Measurements from ENCODE around the gene USP2. TPM values are rescaled to one million over a fixed set of nuclear protein-coding genes. Genes with fewer than 3 reads are reported as not detected.
A peak's percentile ranks its signal among the peaks of the same experiment; 100 is the strongest.

Gene USP2
- total RNA-seq, 1 donor from 2014 or later, result 5.1 TPM

GRCh38 chr11:119375337-119376196 lies 5.9 kb downstream of the USP2 start:
- Histone ChIP-seq H3K4me1 (peaks cover 37% of the 10 kb centered on the region), H3K9me3 (no peaks in the 10 kb centered on the region), H3K4me3 (no peak overlapping the region), H3K27ac (peak overlapping the region; percentile 31), H3K36me3 (no peaks in the 10 kb centered on the region), H3K27me3 (ENCODE audit: low read depth) (no peaks in the 10 kb centered on the region)
- TF ChIP-seq, protein P1, sequence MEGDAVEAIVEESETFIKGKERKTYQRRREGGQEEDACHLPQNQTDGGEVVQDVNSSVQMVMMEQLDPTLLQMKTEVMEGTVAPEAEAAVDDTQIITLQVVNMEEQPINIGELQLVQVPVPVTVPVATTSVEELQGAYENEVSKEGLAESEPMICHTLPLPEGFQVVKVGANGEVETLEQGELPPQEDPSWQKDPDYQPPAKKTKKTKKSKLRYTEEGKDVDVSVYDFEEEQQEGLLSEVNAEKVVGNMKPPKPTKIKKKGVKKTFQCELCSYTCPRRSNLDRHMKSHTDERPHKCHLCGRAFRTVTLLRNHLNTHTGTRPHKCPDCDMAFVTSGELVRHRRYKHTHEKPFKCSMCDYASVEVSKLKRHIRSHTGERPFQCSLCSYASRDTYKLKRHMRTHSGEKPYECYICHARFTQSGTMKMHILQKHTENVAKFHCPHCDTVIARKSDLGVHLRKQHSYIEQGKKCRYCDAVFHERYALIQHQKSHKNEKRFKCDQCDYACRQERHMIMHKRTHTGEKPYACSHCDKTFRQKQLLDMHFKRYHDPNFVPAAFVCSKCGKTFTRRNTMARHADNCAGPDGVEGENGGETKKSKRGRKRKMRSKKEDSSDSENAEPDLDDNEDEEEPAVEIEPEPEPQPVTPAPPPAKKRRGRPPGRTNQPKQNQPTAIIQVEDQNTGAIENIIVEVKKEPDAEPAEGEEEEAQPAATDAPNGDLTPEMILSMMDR (IDR thresholded peaks at IDR 0.05), result no peak
- intact Hi-C loops (cut with DNase I), result no loop called here
- DNase-seq, result no peak
- peak; percentile 43 to 47 for ATAC-seq

DNA sequence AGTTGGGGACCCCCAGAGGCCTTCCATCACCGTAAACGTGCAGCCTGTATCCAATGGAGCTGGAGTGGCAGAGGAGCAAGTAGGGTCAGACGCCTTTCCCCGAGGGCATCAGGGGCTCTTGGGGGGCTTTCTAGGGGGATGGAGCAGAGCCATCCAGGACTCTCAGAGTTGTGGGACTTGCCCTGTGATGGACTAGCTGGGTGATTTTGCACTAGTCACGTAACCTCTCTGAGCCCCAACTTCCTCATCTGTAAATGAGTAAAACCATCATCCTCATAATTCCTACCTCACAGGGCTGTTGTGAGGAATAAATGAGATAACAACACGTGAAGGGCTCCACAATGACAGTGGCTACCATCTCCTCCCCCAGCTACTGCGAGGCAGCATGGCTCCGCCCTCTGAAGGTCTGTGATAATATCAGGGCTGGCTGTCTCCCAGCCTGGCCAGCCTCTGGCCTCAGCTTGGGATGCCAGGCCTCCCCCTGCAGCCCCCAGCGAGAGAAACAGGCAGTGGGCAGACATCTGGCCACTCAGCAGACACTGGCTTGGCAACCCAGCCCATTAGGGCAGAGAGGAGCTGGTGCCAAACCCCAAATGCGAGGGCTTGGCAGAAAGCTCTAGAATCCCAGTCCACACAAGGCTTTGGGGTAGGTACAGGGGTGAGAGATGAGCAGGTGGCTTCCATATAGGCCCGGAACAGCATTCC lies 6.7 kb downstream of the USP2 start:
- Histone ChIP-seq H3K4me3 (no peak overlapping the region), H3K36me3 (no peaks in the 10 kb centered on the region), H3K27me3 (ENCODE audit: low read depth) (no peaks in the 10 kb centered on the region), H3K27ac (peak overlapping the region; percentile 31), H3K4me1 (peaks cover 41% of the 10 kb centered on the region), H3K9me3 (no peaks in the 10 kb centered on the region)
- intact Hi-C loops (cut with DNase I), result no loop called here
- no peak for ATAC-seq
- no peak for DNase-seq
- TF ChIP-seq, protein P1 (IDR thresholded peaks at IDR 0.05), result no peak

- H3K4me3 ChIP-seq, result no peak overlapping the region
- TF ChIP-seq, protein P1 (IDR thresholded peaks at IDR 0.05), result peak; percentile 92
- H3K9me3 ChIP-seq, result no peaks in the 10 kb centered on the region
- no peaks in the 10 kb centered on the region for H3K27me3 ChIP-seq (ENCODE audit: low read depth)
- intact Hi-C loops (cut with DNase I), result no loop called here
- ATAC-seq (peak; percentile 71 to 74), DNase-seq (no peak)
- no peak overlapping the region for H3K27ac ChIP-seq
- H3K4me1 ChIP-seq, result peaks cover 46% of the 10 kb centered on the region
- no peaks in the 10 kb centered on the region for H3K36me3 ChIP-seq
Measured at GRCh38 chr11:119373921-119374631, 7.4 kb downstream of the USP2 start.

DNA sequence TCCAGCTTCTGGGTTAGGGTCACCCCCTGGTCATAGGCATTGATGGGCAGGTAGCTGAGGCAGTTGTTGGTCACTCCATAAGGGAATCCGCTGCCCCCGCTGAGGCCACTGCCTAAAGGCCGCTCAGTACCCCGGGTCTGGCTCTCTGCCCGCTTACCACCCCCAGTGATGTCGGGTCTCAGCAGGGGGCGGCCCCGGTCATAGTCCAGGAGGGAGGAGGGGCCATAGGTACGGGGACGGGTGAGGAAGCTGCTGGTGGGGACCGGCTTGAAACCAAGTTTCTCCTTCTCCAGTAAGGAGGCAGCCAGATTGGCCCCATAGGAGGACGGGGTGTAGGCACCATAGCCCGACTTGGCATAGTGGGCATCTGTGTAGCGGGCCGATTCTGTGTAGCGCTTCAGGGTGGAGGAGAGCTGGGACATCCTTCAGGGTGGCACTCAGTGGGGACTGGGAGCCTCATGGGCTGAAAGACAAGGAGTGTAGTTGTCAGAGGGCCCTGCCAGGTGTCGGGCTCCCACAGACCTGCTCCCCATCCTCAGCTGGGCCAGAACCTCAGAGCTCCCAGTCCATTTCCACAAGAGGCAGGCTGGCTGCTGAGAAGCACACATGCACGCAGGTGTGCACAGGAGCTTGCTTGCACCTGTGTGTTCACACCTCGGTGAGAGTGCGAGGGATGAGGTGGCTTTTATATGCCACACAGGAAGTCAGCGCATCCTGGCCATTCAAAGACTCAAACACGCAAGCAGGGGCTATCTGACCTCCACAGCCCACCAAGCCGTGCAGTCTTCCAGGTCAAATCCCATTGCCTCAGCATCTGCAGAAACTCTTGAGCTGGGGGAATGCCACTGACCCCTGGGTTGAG lies 8.2 kb downstream of the USP2 start:
- Histone ChIP-seq H3K36me3 (no peaks in the 10 kb centered on the region), H3K4me3 (no peak overlapping the region), H3K9me3 (no peaks in the 10 kb centered on the region), H3K4me1 (peaks cover 54% of the 10 kb centered on the region), H3K27ac (no peak overlapping the region), H3K27me3 (ENCODE audit: low read depth) (no peaks in the 10 kb centered on the region)
- intact Hi-C loops (cut with DNase I), result no loop called here
- no peak for DNase-seq
- TF ChIP-seq, protein P1 (IDR thresholded peaks at IDR 0.05), result no peak
- ATAC-seq, result no peak
